GM10847 (cell line): Measurements from ENCODE around the gene UCK1.

Experiments
- POLR2A ChIP-seq: IDR thresholded peaks from 2 replicates; pipeline ENCODE4 v1.6.1; 2011; ENCODE audit not compliant: insufficient read length; ENCODE audit errors: extremely low read depth

UCK1 gene

DNA sequence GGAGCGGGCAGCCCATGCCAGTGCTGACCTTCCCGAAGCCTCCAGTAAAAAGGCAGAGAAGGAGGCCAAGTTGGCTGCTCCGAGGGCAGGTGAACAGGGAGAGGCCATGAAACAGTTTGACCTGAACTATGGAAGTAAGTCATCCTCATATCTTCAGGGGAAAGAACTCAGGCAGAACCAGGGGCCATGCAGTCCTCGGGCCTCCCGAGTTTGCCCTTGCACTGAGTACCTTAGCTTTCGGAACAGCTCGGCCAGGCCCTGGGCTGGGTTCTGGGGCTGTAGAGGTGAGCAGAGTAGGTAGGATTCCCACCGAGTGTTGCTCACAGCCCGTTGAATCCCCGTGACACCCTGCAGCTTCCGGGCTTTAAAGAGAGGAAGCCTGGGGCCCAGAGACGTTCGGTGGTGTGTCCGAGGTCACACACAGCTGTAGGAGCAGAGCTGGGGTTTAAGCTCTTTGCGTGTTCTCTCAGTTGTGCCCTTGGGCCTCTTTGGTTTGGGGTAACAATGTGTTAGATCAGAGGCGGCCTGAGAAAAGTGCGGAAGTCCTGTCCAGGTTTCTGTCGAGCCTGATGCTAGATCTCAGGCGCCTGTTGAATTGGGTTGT, 53.1 kb downstream of the UCK1 start:
- no peak for TF ChIP-seq POLR2A

DNA sequence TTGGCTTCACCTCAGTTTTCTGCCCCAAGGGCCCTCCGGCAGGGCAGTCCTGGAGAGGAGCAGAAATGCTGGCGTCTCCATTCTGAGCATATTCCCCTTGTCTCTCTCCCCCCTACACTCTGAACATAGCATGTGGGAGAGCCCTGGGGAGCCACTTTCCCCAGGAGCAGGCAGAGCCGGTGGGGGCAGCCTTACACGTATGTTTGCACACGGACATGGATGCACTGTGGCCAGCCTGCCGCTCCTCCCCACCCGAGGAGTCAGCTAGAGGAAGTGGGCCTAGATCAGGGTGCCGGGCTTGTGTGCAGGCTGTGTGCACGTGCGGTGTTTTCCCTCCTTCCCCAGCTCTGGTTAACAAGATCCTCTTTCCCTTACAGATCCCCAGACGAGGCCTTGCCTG, 53.7 kb downstream of the UCK1 start:
- no peak for TF ChIP-seq POLR2A

DNA sequence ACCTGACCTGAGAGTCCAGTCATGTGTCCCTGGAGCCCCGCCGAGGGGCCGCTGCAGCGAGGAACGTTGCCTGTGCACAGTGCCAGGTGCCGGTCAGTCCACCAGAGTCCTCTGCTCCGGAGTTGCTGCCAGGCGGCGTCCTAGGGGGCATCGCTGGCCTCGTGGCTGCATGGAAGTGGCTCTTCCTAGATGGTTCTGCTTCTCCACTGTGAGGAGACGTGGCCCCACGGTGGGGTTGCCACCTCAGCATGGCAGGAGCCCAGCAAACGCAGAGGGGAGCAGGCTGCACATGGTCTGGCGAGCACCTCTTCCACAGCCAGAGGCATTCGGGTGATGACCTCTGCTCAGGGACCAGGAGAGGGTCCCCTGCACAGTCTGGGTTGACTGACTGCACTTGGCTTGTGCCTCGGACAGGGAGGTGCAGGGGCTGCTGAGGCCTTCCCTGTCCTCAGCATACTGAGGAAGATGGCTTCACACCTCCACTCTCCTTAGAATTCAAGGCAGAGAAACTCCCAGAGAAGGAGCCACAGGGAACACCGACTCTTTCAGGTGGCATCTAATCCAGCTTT, 54.2 kb downstream of the UCK1 start:
- no peak for TF ChIP-seq POLR2A

DNA sequence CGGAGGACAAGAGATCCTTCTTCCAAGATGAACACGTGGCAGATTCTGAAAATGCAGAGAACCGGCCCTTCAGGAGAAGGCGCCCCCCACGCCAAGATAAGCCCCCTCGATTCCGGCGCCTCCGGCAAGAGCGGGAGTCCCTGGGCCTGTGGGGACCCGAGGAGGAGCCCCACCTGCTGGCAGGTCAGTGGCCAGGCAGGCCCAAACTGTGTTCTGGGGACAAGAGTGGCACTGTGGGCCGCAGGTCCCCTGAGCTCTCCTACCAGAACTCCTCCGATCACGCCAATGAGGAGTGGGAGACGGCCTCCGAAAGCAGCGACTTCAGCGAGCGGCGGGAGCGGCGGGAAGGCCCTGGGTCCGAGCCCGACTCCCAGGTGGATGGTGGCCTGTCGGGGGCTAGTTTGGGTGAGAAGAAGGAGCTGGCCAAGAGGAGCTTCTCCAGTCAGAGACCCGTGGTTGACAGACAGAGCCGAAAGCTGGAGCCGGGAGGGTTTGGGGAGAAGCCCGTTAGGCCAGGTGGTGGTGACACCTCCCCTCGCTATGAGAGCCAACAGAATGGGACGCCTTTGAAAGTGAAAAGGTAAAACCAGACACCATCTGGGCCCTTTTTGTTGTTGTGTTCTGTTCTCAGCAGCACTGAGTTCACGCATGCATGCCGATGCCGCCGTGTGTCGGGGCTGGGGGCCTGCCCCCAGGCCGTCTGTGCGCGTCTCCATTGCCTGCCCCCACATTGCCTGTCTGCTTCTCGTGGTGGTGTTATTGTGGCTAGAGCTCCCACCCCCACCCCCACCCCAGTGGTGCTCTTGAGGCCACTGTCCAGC, 54.9 kb downstream of the UCK1 start:
- TF ChIP-seq POLR2A = no peak

DNA sequence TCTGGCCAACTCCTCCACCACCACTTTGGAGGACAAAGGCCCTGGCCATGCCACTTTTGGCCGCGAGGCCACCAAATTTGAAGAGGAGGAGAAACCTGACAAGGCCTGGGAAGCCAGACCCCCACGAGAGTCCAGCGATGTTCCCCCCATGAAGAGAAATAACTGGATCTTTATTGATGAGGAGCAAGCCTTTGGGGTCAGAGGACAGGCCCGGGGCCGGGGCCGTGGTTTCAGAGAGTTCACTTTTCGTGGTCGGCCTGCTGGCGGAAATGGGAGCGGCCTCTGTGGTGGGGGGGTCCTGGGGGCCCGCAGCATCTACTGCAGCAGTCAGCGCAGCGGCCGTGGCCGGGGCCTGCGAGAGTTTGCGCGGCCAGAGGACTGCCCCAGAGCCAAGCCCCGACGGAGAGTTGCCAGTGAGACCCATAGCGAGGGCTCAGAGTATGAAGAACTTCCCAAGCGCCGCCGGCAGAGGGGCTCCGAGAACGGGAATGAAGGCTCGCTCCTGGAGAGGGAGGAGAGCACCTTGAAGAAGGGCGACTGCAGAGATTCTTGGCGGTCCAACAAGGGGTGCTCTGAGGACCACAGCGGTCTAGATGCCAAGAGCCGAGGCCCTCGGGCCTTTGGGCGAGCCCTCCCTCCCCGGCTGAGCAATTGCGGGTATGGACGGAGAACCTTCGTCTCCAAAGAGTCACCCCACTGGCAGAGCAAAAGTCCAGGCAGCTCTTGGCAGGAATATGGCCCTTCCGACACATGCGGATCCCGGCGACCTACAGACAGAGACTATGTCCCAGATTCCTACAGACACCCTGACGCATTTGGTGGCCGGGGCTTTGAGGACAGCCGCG, 55.7 kb downstream of the UCK1 start:
- TF ChIP-seq POLR2A = no peak

DNA sequence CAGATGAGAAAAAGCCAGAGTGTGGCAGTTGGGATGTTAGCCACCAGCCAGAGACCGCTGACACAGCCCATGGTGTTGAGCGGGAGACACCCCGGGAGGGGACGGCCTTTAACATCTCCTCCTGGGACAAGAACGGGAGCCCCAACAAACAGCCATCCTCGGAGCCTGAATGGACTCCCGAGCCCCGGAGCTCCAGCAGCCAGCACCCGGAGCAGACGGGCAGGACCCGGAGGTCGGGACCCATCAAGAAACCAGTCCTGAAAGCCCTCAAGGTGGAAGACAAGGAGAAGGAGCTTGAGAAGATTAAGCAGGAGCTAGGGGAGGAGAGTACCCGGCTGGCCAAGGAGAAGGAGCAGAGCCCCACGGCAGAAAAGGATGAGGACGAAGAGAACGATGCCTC, 56.4 kb downstream of the UCK1 start:
- no peak for TF ChIP-seq POLR2A

DNA sequence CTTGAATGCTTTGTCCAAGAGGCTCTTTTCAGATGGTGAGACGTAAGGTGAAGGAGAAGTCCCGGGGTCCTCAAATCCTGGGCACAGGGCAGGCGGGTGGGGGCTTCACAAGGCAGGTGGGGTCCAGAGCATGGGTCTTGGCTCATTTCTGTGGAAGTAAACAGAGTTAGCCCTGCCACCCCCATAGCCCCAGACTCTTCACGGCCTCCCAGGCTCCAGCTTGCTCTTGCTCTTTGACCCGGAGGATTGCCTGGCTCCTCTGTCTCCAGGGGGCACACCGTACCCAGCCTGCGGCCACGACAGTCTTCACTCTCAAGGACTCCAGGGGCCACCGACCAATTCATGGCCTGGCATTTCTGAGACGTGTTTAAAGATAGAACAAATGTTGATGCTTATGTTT, 57.2 kb downstream of the UCK1 start:
- TF ChIP-seq POLR2A = no peak
